OCI-LY7 (cell line): ENCODE results near the gene PIGN.

Source experiments
- CTCF ChIP-seq: fragments of 200-600 bp; sonication (generic); conservative IDR thresholded peaks from 2 replicates; pipeline ENCODE4 v1.5.1; 2014; ENCODE audit warnings: mild to moderate bottlenecking, antibody characterized with exemption, low read length, moderate library complexity, mixed read lengths
- EZH2phosphoT487 ChIP-seq: fragments of 200-600 bp; sonication (generic); IDR thresholded peaks from 2 replicates; pipeline ENCODE4 v1.6.1; 2018; ENCODE audit warnings: low read depth, borderline replicate concordance, mild to moderate bottlenecking, mixed run types, antibody characterized with exemption, low read length, moderate library complexity, mixed read lengths

DNA sequence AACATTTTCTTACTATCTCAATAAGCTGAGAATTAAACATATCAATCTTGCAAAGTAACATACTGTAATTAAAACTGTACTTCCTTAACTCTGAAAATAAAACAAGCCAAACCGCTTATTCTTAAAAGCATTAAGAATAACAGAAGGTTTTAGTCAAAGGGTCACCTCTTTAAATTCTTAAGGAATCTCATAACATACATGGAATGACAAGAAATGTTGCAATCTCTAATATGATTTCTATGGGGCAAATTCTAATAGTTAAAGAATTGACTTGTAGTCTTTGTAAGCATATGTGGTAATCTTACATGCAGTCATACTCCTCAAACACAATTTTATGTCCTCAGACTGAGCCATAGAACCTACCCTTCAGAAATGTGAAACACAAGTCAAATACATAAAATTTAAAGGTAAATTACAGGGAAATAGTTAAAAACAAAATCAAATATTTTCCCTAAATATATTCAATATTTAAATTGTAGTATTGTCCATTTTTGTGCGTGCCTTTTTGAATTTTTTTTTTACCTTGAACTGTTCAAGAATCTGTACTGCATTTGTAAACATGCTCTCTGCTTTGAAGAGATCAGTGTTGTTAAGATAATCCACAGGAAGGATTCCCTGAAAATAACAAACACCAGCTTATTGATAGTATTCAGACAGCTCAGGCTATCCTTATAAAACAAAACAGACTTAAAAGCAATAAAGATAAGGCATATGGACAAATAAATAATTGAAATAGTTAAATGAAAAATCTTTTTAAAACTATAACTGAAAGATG lies 48.2 kb downstream of the PIGN start:
- TF ChIP-seq CTCF: no peak
- no peak for TF ChIP-seq EZH2phosphoT487
